OCI-LY1 (cell line): ENCODE measurements around the gene NUP210L.

Source experiments
- H2AFZ ChIP-seq: fragments of 200-600 bp; sonication (generic), shearing (Covaris generic); 2 replicates; pipeline ENCODE4 v1.6.0; 2014; ENCODE audit warnings: antibody characterized with exemption, mild to moderate bottlenecking, low read length
- H3F3A ChIP-seq: fragments of 200-600 bp; sonication (generic), shearing (Covaris generic); 2 replicates; pipeline ENCODE4 v1.6.0; 2014; ENCODE audit warnings: mild to moderate bottlenecking, antibody characterized with exemption, low read length, moderate library complexity; ENCODE audit not compliant: insufficient read depth
- H3K27ac ChIP-seq: fragments of 200-600 bp; sonication (generic); 2 replicates; pipeline ENCODE4 v1.5.1; 2014; ENCODE audit warnings: low read length, mixed run types, mild to moderate bottlenecking, low read depth; ENCODE audit not compliant: poor library complexity, severe bottlenecking
- H3K27me3 ChIP-seq: fragments of 200-600 bp; sonication (generic); 2 replicates; pipeline ENCODE4 v1.6.0; 2014; ENCODE audit warnings: antibody characterized with exemption, mild to moderate bottlenecking, low read length, moderate library complexity; ENCODE audit not compliant: insufficient read depth
- H3K36me3 ChIP-seq: fragments of 200-600 bp; sonication (generic); 2 replicates; pipeline ENCODE4 v1.6.1; 2014; ENCODE audit warnings: mild to moderate bottlenecking, antibody characterized with exemption, low read length, moderate library complexity, mixed read lengths; ENCODE audit not compliant: insufficient read depth
- H3K4me1 ChIP-seq: fragments of 200-600 bp; sonication (generic); 2 replicates; pipeline ENCODE4 v1.5.1; 2014; ENCODE audit warnings: mild to moderate bottlenecking, low read length, moderate library complexity; ENCODE audit not compliant: insufficient read depth, severe bottlenecking
- H3K4me2 ChIP-seq: fragments of 200-600 bp; sonication (generic), shearing (Covaris generic); 2 replicates; pipeline ENCODE4 v1.6.1; 2014; ENCODE audit warnings: low read length
- H3K4me3 ChIP-seq: fragments of 200-600 bp; sonication (generic); 2 replicates; pipeline ENCODE4 v1.5.1; 2014; ENCODE audit warnings: low read length, low read depth, mild to moderate bottlenecking, mixed read lengths; ENCODE audit not compliant: poor library complexity, severe bottlenecking
- H3K79me2 ChIP-seq: fragments of 200-600 bp; shearing (Covaris generic); 2 replicates; pipeline ENCODE4 v1.6.1; 2016; ENCODE audit warnings: mixed run types, low read length, mixed read lengths; ENCODE audit not compliant: insufficient read depth
- H3K9ac ChIP-seq: fragments of 200-600 bp; sonication (generic), shearing (Covaris generic); 2 replicates; pipeline ENCODE4 v1.6.1; 2014; ENCODE audit warnings: mild to moderate bottlenecking, low read length, mixed read lengths
- H3K9me2 ChIP-seq: fragments of 200-600 bp; sonication (generic), shearing (Covaris generic); 2 replicates; pipeline ENCODE4 v1.6.1; 2014; ENCODE audit warnings: low read depth, mild to moderate bottlenecking, low read length, mixed read lengths
- H3K9me3 ChIP-seq: fragments of 200-600 bp; shearing (Covaris generic); 2 replicates; pipeline ENCODE4 v1.6.1; 2014; ENCODE audit warnings: low read length, mixed read lengths
- H4K20me1 ChIP-seq: fragments of 200-600 bp; sonication (generic), shearing (Covaris generic); 2 replicates; pipeline ENCODE4 v1.6.0; 2016; ENCODE audit warnings: mild to moderate bottlenecking, low read length; ENCODE audit not compliant: insufficient read depth
- EZH2 ChIP-seq: fragments of 200-600 bp; sonication (generic), shearing (Covaris generic); IDR thresholded peaks from 2 replicates; pipeline ENCODE4 v1.8.0; 2017; ENCODE audit warnings: borderline replicate concordance, mixed run types, mild to moderate bottlenecking, antibody characterized with exemption, low read length, moderate library complexity, mixed read lengths
- TF ChIP-seq, protein P1 (sequence below): fragments of 200-600 bp; sonication (generic), shearing (Covaris generic); IDR thresholded peaks from 2 replicates; pipeline ENCODE4 v1.5.1; 2017; ENCODE audit warnings: mild to moderate bottlenecking, antibody characterized with exemption, low read length, moderate library complexity, mixed read lengths

Gene NUP210L

GRCh38 chr1:154179946-154180687, 25.2 kb upstream of the NUP210L start:
- Histone ChIP-seq H3K9ac (peak overlapping the region; percentile 35; the same call in 1 of the 2 replicates), H4K20me1 (no peaks in the 10 kb centered on the region), H3K4me2 (peak overlapping the region; percentile 62), H3F3A (no peaks in the 10 kb centered on the region), H3K4me3 (peak overlapping the region; percentile 43), H2AFZ (no peak overlapping the region), H3K27ac (peak overlapping the region; percentile 71), H3K27me3 (no peaks in the 10 kb centered on the region; the same call in 1 of the 2 replicates), H3K9me3 (no peaks in the 10 kb centered on the region), H3K4me1 (peaks cover 50% of the 10 kb centered on the region), H3K36me3 (peaks cover 30% of the 10 kb centered on the region), H3K79me2 (peaks cover 67% of the 10 kb centered on the region), H3K9me2 (no peaks in the 10 kb centered on the region)
- TF ChIP-seq, protein P1, sequence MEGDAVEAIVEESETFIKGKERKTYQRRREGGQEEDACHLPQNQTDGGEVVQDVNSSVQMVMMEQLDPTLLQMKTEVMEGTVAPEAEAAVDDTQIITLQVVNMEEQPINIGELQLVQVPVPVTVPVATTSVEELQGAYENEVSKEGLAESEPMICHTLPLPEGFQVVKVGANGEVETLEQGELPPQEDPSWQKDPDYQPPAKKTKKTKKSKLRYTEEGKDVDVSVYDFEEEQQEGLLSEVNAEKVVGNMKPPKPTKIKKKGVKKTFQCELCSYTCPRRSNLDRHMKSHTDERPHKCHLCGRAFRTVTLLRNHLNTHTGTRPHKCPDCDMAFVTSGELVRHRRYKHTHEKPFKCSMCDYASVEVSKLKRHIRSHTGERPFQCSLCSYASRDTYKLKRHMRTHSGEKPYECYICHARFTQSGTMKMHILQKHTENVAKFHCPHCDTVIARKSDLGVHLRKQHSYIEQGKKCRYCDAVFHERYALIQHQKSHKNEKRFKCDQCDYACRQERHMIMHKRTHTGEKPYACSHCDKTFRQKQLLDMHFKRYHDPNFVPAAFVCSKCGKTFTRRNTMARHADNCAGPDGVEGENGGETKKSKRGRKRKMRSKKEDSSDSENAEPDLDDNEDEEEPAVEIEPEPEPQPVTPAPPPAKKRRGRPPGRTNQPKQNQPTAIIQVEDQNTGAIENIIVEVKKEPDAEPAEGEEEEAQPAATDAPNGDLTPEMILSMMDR: no peak
- TF ChIP-seq EZH2: no peak

GRCh38 chr1:154178911-154179811, 24.3 kb upstream of the NUP210L start:
- H3K27ac ChIP-seq: peak overlapping the region; percentile 8
- no peak overlapping the region for H3K4me3 ChIP-seq
- H3K4me1 ChIP-seq: peaks cover 50% of the 10 kb centered on the region

DNA sequence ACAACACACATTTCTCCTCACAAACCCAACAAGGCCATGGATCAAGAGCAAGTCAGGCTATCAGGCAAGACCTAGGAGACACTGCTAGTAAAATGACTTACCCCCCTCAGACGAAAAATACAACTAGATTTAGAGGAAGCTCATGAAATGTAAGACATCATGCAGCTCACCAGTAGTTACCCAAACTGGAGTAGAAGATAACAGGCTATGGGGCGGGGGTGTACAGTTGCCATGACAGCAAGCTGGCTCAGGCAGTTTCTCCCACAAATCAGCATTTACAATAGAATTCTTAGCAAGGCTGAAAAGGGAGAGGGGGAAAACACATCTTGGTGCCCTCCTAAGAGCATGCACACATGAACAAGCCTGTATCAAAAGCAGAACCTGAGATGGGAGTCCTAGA, 23.1 kb upstream of the NUP210L start:
- Histone ChIP-seq H3K9me2 (no peaks in the 10 kb centered on the region), H3F3A (no peaks in the 10 kb centered on the region), H3K36me3 (peaks cover 40% of the 10 kb centered on the region), H3K27ac (no peak overlapping the region), H3K4me3 (no peak overlapping the region), H4K20me1 (no peaks in the 10 kb centered on the region), H3K79me2 (peaks cover 67% of the 10 kb centered on the region), H3K4me1 (peaks cover 42% of the 10 kb centered on the region), H3K9me3 (no peaks in the 10 kb centered on the region), H2AFZ (no peak overlapping the region), H3K27me3 (no peaks in the 10 kb centered on the region), H3K4me2 (peak overlapping the region; percentile 27; the same call in 1 of the 2 replicates), H3K9ac (no peak overlapping the region)
- TF ChIP-seq, protein P1: no peak
- TF ChIP-seq EZH2: no peak

More at GRCh38 chr1:154178911-154179811, 24.3 kb upstream of the NUP210L start:
- H3K9me2 ChIP-seq: no peaks in the 10 kb centered on the region
- H3F3A ChIP-seq: no peaks in the 10 kb centered on the region
- H3K36me3 ChIP-seq: peaks cover 38% of the 10 kb centered on the region
- TF ChIP-seq, protein P1: no peak
- no peak for TF ChIP-seq EZH2
- peaks cover 67% of the 10 kb centered on the region for H3K79me2 ChIP-seq
- no peak overlapping the region; the same call in 1 of the 2 replicates for H3K9ac ChIP-seq
- peak overlapping the region; percentile 62; the same call in 1 of the 2 replicates for H3K4me2 ChIP-seq
- H3K27me3 ChIP-seq: no peaks in the 10 kb centered on the region
- H2AFZ ChIP-seq: no peak overlapping the region
- no peaks in the 10 kb centered on the region for H3K9me3 ChIP-seq
- H4K20me1 ChIP-seq: no peaks in the 10 kb centered on the region
